Bronchial epithelial cell (primary cell): Measurements from ENCODE around the gene CDK5R1. TPM values are rescaled to one million over a fixed set of nuclear protein-coding genes. Genes with fewer than 3 reads are reported as not detected.

ENCODE experiments used
- DNase-seq: peaks from one replicate; pipeline ENCODE4 v3.0.0-alpha.2; 2010; ENCODE audit warnings: low read depth
- FAIRE-seq: peaks from 2 replicates; lab custom pipeline; 2011; peaks lifted over from hg19 to GRCh38; lab: Jason Lieb, UNC
- H3K27me3 ChIP-seq: 2 replicates; pipeline ENCODE4 v1.5.1; 2011; ENCODE audit warnings: low read length; ENCODE audit not compliant: control insufficient read depth, insufficient read depth
- H3K36me3 ChIP-seq: 2 replicates; pipeline ENCODE4 v1.5.1; 2011; ENCODE audit warnings: low read length; ENCODE audit not compliant: control insufficient read depth, insufficient read depth
- H3K4me3 ChIP-seq: 2 replicates; pipeline ENCODE4 v1.5.1; 2011; ENCODE audit warnings: mild to moderate bottlenecking, low read depth, low read length, control low read depth
- CTCF ChIP-seq: IDR thresholded peaks from 2 replicates; pipeline ENCODE4 v1.5.1; 2011; ENCODE audit warnings: mild to moderate bottlenecking, moderate library complexity, low read length, control low read depth, inconsistent platforms; ENCODE audit not compliant: insufficient read depth, severe bottlenecking
- total RNA-seq: library from RNA; depleted of rRNA; stranded (reverse); fragments of >200 nt; gene quantifications from 2 replicates; pipeline ENCODE4 v1.2.1, GENCODE V29; 2014

CDK5R1 gene
- total RNA-seq, 1 donor from 2014 or later: 2.9 TPM

DNA sequence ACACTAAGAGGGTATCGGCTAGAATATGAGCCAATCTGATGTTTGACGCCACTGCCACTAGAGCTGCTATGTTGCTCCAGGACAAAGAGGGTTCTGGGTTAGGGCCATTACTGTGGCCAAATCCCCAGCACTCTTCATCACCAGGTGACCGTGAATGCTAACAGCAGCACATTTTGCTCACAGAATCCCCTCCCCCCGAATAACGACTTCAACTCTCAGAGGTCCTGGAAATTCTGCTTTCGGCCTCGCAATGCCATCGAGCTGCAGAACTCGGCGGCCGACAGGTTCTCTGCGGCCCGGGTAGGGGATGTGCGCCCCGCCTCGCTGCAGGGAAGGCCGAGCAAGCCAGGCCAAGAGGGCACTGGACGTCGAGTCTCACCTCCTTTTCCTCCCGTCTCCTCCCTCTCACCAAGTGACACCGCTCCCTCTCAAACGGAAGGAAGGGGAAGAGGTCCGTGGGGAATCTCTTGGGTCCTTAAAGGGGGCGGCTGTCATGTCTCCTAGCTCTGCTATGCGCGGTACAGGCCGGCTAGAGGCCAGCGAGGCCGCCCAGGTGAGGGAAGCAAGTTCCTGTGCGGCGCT is 31.9 kb downstream of the CDK5R1 start:
- TF ChIP-seq CTCF: no peak
- Histone ChIP-seq H3K27me3 (no peaks in the 10 kb centered on the region), H3K4me3 (peak overlapping the region; percentile 50), H3K36me3 (no peaks in the 10 kb centered on the region)
- no peak for DNase-seq
- FAIRE-seq: no peak

- peak overlapping the region; percentile 50 for H3K4me3 ChIP-seq
- FAIRE-seq (no peak), DNase-seq (peak; percentile 60)
- TF ChIP-seq CTCF: no peak
- H3K27me3 ChIP-seq: no peaks in the 10 kb centered on the region
- H3K36me3 ChIP-seq: no peaks in the 10 kb centered on the region
Observed at GRCh38 chr17:32519228-32520103, 32.7 kb downstream of the CDK5R1 start.

DNA sequence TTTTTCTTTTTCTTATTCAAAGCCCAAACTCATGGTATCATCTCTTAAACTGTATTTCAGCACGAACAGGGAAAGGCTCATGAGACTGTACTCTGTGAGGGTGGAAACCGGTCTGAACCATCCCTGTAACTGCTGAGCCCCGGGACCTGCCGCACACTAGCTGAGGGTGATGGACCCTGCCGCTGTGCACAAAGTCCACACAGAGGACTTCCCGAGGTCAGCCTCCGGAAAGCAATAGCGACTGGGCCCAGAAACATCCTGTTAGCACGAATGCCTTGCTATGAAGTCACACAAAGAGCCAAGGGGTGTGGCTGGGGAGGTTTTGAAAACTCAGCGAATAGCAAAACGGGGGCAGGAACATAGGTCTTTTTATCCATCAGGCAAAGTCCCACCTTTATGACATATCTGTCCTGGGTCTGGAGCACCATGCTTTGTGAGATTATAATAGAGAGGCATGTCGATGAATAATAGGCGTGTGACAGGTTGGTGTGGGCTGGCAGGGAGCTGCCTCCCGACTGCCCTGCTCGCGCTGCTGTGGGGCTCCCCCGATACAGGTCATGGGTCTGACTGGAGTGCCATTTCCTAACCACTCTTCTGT is 33.4 kb downstream of the CDK5R1 start:
- peak; percentile 31 for DNase-seq
- Histone ChIP-seq H3K36me3 (no peaks in the 10 kb centered on the region), H3K27me3 (no peaks in the 10 kb centered on the region), H3K4me3 (no peak overlapping the region)
- FAIRE-seq: no peak
- TF ChIP-seq CTCF: no peak

DNA sequence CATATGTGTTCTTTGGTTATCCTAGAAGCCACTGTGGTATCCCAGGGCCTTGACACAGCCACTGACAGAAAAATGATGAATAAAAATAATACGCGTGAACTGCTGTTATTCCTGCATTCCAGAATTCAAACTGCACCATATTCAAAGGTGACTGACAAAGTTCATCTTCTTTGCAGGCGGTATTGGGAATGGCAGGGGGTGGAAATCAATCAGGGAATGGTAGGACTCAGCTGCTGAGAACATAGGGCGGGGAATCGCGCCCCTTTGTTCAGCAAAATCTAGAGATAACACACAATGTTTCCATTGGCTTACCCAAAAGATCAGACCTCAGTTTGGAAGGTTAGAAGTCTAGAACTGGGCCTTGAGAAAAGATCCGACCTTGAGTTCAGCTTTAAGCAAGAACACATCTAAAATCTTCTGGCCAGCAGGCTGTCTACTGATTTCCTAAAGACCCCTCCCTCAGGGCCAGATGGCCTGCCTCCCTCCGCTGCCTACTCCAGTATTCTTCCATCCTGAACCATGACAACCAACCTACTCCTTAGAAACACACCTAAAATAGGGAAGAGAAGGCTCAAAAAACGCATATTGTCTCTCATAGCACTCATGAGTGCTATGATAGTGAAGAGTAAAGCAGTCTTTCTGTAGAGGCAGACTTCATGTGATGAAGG is 34.1 kb downstream of the CDK5R1 start:
- DNase-seq (no peak), FAIRE-seq (peak; percentile 13)
- Histone ChIP-seq H3K4me3 (no peak overlapping the region), H3K27me3 (no peaks in the 10 kb centered on the region), H3K36me3 (no peaks in the 10 kb centered on the region)
- TF ChIP-seq CTCF: no peak

DNA sequence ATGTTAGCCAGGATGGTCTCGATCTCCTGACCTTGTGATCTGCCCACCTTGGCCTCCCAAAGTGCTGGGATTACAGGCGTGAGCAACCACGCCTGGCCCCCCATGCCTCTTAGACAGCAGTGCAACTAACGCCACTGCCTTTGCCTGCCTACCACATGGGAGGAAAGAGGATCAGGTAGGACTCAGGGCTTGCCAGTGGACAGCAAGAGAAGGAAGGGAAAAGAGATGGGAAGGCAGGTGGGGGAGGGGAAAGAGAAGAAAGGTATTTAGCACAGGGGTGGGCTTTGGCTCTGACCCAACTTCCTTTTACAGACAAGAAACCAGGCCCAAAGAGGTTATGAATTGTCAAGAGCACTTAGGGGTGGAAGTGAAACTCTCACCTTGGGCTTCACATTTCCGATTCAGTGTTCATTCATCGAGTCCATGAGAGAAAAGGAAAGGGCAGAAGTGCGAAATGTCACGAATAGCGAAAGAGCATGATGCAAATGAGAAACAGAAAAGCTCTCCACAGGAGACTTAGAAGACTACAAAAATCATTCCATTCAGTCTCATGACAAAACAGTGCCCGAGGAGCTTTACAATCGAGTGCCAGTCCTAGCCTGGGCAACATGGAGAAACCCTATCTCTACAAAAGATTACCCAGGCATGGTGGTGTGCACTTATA is 36.4 kb downstream of the CDK5R1 start:
- DNase-seq (no peak), FAIRE-seq (no peak)
- no peaks in the 10 kb centered on the region for H3K36me3 ChIP-seq
- no peak for TF ChIP-seq CTCF
- H3K27me3 ChIP-seq: no peaks in the 10 kb centered on the region
- H3K4me3 ChIP-seq: no peak overlapping the region
